ENCODE results near the gene PCBP2. TPM values are rescaled to one million over a fixed set of nuclear protein-coding genes. Genes with fewer than 3 reads are reported as not detected.
A peak's percentile ranks its signal among the peaks of the same experiment; 100 is the strongest.

The PCBP2 gene
- total RNA-seq, 2 donors from 2014 or later, result 1,155 to 1,265 TPM

DNA sequence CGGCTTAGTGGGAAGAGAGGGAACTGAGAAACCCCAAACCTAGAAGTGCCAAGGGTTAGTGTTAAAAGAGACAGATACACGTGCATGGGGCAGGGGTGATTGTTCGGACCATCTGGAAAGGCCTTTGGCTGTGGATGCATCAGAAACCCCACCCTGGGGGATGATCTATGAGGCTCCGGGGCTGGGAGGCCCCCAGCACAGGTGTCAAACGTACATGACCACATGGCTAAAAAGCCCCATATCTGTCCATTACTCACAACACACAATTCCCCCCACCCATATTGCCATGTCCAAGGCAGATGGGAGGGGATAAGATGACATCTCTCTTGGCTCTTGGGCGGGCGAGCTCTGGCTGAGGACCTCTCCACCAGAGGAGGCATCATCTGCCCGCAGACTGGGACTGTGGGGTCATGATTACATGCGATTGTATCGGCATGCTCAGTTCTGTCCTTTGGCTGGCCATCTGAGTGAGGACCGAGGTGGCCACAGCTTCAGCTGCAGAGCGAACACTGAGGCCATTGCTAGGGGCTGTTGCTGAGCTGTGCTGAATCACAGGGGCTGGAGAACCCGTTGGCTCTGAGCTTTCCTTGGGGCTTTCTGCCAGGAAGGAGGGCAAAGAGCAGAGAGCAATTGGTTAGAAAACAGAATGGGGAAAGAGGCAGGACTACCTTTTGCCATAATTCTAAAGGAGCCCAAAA is 65.0 kb downstream of the PCBP2 start:
- H3K4me3 Mint-ChIP-seq, result no peak overlapping the region
- peaks cover 6 to 14% of the 10 kb centered on the region in 2 donors for H3K36me3 Mint-ChIP-seq (ENCODE audit: insufficient read depth in 2 of 2)
- peaks cover 4% of the 10 kb centered on the region for H3K4me1 Mint-ChIP-seq (ENCODE audit: low read depth)
- H3K27me3 Mint-ChIP-seq (ENCODE audit: low read depth), result no peaks in the 10 kb centered on the region
- H3K27ac Mint-ChIP-seq, result no peak overlapping the region
- DNase-seq, result no peak
- H3K9me3 Mint-ChIP-seq, result no peaks in the 10 kb centered on the region
- ATAC-seq (replicated peaks in 1 of 2), result no peak

- Mint-ChIP-seq H3K9me3 (no peaks in the 10 kb centered on the region), H3K27ac (no peak overlapping the region), H3K4me3 (no peak overlapping the region), H3K27me3 (ENCODE audit: low read depth) (no peaks in the 10 kb centered on the region), H3K36me3 (ENCODE audit: insufficient read depth in 2 of 2) (peaks cover 6 to 19% of the 10 kb centered on the region in 2 donors), H3K4me1 (ENCODE audit: low read depth) (no peaks in the 10 kb centered on the region)
- DNase-seq (no peak), ATAC-seq (replicated peaks in 1 of 2) (no peak)
Measured at GRCh38 chr12:53518381-53518780, 66.5 kb downstream of the PCBP2 start.

GRCh38 chr12:53523131-53523530 is 71.2 kb downstream of the PCBP2 start:
- no peaks in the 10 kb centered on the region for H3K9me3 Mint-ChIP-seq
- no peak overlapping the region for H3K4me3 Mint-ChIP-seq
- no peaks in the 10 kb centered on the region for H3K27me3 Mint-ChIP-seq (ENCODE audit: low read depth)
- H3K27ac Mint-ChIP-seq, result no peak overlapping the region
- H3K4me1 Mint-ChIP-seq (ENCODE audit: low read depth), result no peaks in the 10 kb centered on the region
- DNase-seq, result no peak
- H3K36me3 Mint-ChIP-seq (ENCODE audit: insufficient read depth in 2 of 2), result peaks cover 6 to 16% of the 10 kb centered on the region in 2 donors
- ATAC-seq (replicated peaks in 1 of 2), result no peak

DNA sequence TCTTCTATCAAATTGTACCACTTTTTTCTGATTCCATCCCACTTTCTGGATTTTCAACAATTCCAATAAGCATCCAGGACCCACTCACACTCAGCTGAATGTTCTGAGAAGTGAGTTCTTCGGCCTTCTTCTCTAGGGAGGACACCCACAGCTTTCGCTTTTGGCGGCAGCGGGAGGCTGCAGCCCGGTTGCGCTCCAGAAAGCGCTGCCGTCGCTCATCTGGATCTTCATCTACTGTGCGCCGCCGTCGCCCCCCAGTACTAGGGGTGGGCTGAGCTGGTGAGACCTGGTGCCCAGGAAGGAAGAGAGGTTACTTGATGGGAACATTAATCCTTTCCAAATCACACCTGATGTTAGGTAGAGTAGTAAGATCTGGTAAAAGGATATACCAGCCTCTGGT is 72.6 kb downstream of the PCBP2 start:
- no peaks in the 10 kb centered on the region for H3K9me3 Mint-ChIP-seq
- ATAC-seq (replicated peaks in 1 of 2) (no peak), DNase-seq (no peak)
- H3K27ac Mint-ChIP-seq, result peak overlapping the region; percentile 15
- H3K27me3 Mint-ChIP-seq (ENCODE audit: low read depth), result no peaks in the 10 kb centered on the region
- no peaks in the 10 kb centered on the region for H3K4me1 Mint-ChIP-seq (ENCODE audit: low read depth)
- H3K36me3 Mint-ChIP-seq (ENCODE audit: insufficient read depth in 2 of 2), result peaks cover 6 to 19% of the 10 kb centered on the region in 2 donors
- H3K4me3 Mint-ChIP-seq, result no peak overlapping the region

GRCh38 chr12:53530061-53530460 is 78.2 kb downstream of the PCBP2 start:
- Mint-ChIP-seq H3K27me3 (ENCODE audit: low read depth) (no peaks in the 10 kb centered on the region), H3K4me3 (no peak overlapping the region), H3K9me3 (no peaks in the 10 kb centered on the region), H3K4me1 (ENCODE audit: low read depth) (no peaks in the 10 kb centered on the region), H3K36me3 (ENCODE audit: insufficient read depth in 2 of 2) (peaks cover 2 to 4% of the 10 kb centered on the region in 2 donors), H3K27ac (no peak overlapping the region)
- ATAC-seq (replicated peaks in 1 of 2) (no peak), DNase-seq (no peak)

Other genes with a start within 250 kb of the PCBP2 start
- gene ITGB7, start 244.9 kb upstream of the PCBP2 start, total RNA-seq, result 100 to 1,000 TPM in 1 of 2 donors, 10 to 100 TPM in 1; 88.0 to 111 TPM
- gene RARG, start 219.9 kb upstream of the PCBP2 start, total RNA-seq, result 10 to 100 TPM; 36.7 to 37.3 TPM
- gene ESPL1, start 183.8 kb upstream of the PCBP2 start, total RNA-seq, result 10 to 100 TPM; 71.9 to 75.5 TPM
- 100 to 1,000 TPM; 301 to 318 TPM for gene PFDN5, start 156.6 kb upstream of the PCBP2 start, total RNA-seq
- gene MYG1, start 152.4 kb upstream of the PCBP2 start, total RNA-seq, result 10 to 100 TPM; 83.5 to 89.9 TPM
- 100 to 1,000 TPM in 1 of 2 donors, 10 to 100 TPM in 1; 99.0 to 118 TPM for gene AAAS, start 130.5 kb upstream of the PCBP2 start, total RNA-seq
- gene SP7, start 115.7 kb upstream of the PCBP2 start, total RNA-seq, result not detected
- 100 to 1,000 TPM; 110 to 121 TPM for gene SP1, start 71.9 kb upstream of the PCBP2 start, total RNA-seq
- gene AMHR2, start 28.2 kb upstream of the PCBP2 start, total RNA-seq, result not detected
- 100 to 1,000 TPM; 109 to 145 TPM for gene PRR13, start 10.4 kb upstream of the PCBP2 start, total RNA-seq
- gene MAP3K12, start 47.4 kb downstream of the PCBP2 start, total RNA-seq, result 10 to 100 TPM; 18.8 to 23.7 TPM
- 10 to 100 TPM; 37.7 to 40.7 TPM for gene TARBP2, start 49.2 kb downstream of the PCBP2 start, total RNA-seq
- 1 to 10 TPM in 1 of 2 donors, not detected in 1; 1.3 TPM for gene NPFF, start 55.4 kb downstream of the PCBP2 start, total RNA-seq
- gene ATF7, start 174.3 kb downstream of the PCBP2 start, total RNA-seq, result 10 to 100 TPM; 27.4 to 28.1 TPM
- 100 to 1,000 TPM; 349 to 440 TPM for gene ATP5MC2, start 224.0 kb downstream of the PCBP2 start, total RNA-seq

All from activated T-cell treated with anti-CD3 and anti-CD28 coated beads, Interleukin-2, amount 50 U/mL, for 72 hours (primary cell).